HG03039 (cell line): ENCODE results near the gene GUK1.
"Not testable (repeated sequence)": the region's sequence is repeated elsewhere in the genome, so short reads cannot be mapped to it uniquely, and the experiment has no call there.

Source experiments
- ATAC-seq: cut with Tn5 transposase; IDR thresholded peaks from one replicate; pipeline ENCODE4 v1.9.1; 2021; ENCODE audit warnings: mild to moderate bottlenecking, moderate library complexity; ENCODE audit not compliant: unreplicated experiment

Gene GUK1

GRCh38 chr1:228161866-228162265, 21.8 kb downstream of the GUK1 start:
- no peak for ATAC-seq

- no peak for ATAC-seq
These were observed 22.4 kb downstream of the GUK1 start for GRCh38 chr1:228162286-228163006.

- ATAC-seq = no peak
These were observed 23.1 kb downstream of the GUK1 start for GRCh38 chr1:228163007-228163753.

GRCh38 chr1:228163776-228164519, 23.9 kb downstream of the GUK1 start:
- no peak for ATAC-seq

- ATAC-seq = no peak
These were observed 24.7 kb downstream of the GUK1 start for GRCh38 chr1:228164561-228165371.

GRCh38 chr1:228165372-228166169, 25.5 kb downstream of the GUK1 start, which contains the start of gene IBA57:
Gene IBA57 (plus strand): TSS chr1:228165804. CDS start chr1:228165817, 13 bp downstream.
- peak; percentile 77 for ATAC-seq

- peak; percentile 13 for ATAC-seq
These were observed 26.3 kb downstream of the GUK1 start for GRCh38 chr1:228166170-228166936.

GRCh38 chr1:228168563-228169270, 28.6 kb downstream of the GUK1 start:
- ATAC-seq = no peak

- ATAC-seq = no peak
These were observed 29.3 kb downstream of the GUK1 start for GRCh38 chr1:228169345-228169744.

- ATAC-seq = no peak
These were observed 30.6 kb downstream of the GUK1 start for GRCh38 chr1:228170666-228171065.

- no peak for ATAC-seq
These were observed 31.3 kb downstream of the GUK1 start for GRCh38 chr1:228171221-228171891.

- ATAC-seq = no peak
These were observed 32.8 kb downstream of the GUK1 start for GRCh38 chr1:228172591-228173527.

GRCh38 chr1:228173528-228174481, 33.7 kb downstream of the GUK1 start:
- ATAC-seq = not testable (repeated sequence)

GRCh38 chr1:228174482-228175315, 34.6 kb downstream of the GUK1 start:
- no peak for ATAC-seq
